Measurements from ENCODE around the gene NFIA.

DNA sequence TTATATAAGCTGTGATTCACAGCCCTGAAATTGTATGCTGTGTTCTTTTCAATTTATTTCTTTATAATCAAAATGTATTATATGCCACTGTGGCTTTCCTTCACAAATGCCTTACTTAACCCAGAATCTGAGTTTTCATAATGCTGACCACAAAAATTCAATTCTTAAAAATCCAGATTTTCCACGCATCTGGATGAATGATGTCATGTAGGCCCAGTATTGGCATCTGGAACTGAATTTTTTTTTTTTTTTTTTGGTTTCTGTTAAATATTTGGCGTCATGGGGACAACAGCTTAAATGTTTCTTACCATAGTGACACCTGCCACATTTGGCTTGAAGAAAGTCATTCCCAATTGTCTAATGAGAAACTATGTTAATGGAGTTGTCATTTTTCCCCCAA lies 345.8 kb downstream of the NFIA start:
- TF ChIP-seq POLR2AphosphoS5 (IDR thresholded peaks at IDR 0.05; ENCODE audit: borderline replicate concordance, low read depth, low read length) (no peak), EZH2 (IDR thresholded peaks at IDR 0.05) (no peak), FOXP2 (optimal IDR thresholded peaks at IDR 0.05; ENCODE audit: control extremely low read depth, extremely low read length, insufficient read depth) (no peak)
